ENCODE measurements around the gene NCAPD3. TPM values are rescaled to one million over a fixed set of nuclear protein-coding genes. Genes with fewer than 3 reads are reported as not detected.

Gene NCAPD3
- polyA plus RNA-seq, 3 donors = 4.0 to 15.2 (median 6.0) TPM

- no peak for TF ChIP-seq CTCF (IDR thresholded peaks at IDR 0.05)
- H3K27ac ChIP-seq (ENCODE audit: low read depth in 1 of 2, low read length in 2 of 2) = no peak overlapping the region
- H3K4me3 ChIP-seq (replicated peaks in 1 of 3; ENCODE audit: low read depth in 2 of 3, low read length in 3 of 3) = no peak overlapping the region
- peaks cover 72 to 95% of the 10 kb centered on the region in 2 donors for H3K36me3 ChIP-seq (replicated peaks in 1 of 2; ENCODE audit: control insufficient read depth in 1 of 2, insufficient read depth in 2 of 2, low read length in 2 of 2)
- no peak for DNase-seq
- H3K27me3 ChIP-seq (ENCODE audit: control insufficient read depth in 2 of 2, insufficient read depth in 2 of 2, low read length in 2 of 2) = no peaks in the 10 kb centered on the region
- no peak overlapping the region for H3K9ac ChIP-seq (ENCODE audit: insufficient read depth, low read length, poor library complexity, severe bottlenecking)
- intact Hi-C loops (cut with micrococcal nuclease) = no loop called here
- Mint-ChIP-seq H3K4me1 (no peaks in the 10 kb centered on the region), H3K27ac (no peak overlapping the region), H3K36me3 (peaks cover 83 to 95% of the 10 kb centered on the region in 2 donors), H3K27me3 (ENCODE audit: low read depth in 3 of 3) (no peaks in the 10 kb centered on the region), H3K4me3 (no peak overlapping the region), H3K9me3 (no peaks in the 10 kb centered on the region)
- H3K9me3 ChIP-seq (replicated peaks in 1 of 2; ENCODE audit: control insufficient read depth in 1 of 2, insufficient read depth in 1 of 2, low read length in 2 of 2) = no peaks in the 10 kb centered on the region
- no peaks in the 10 kb centered on the region for H3K79me2 ChIP-seq (ENCODE audit: insufficient read depth, low read length)
- H3K4me1 ChIP-seq (ENCODE audit: control insufficient read depth in 1 of 2, insufficient read depth in 2 of 2, low read length in 2 of 2) = no peaks in the 10 kb centered on the region
- no peak overlapping the region for H3K4me2 ChIP-seq (replicated peaks; ENCODE audit: extremely low read depth, low read length, poor library complexity, severe bottlenecking)
- no CpG with 5 or more reads among the region's 6 CpGs for WGBS (ENCODE audit: insufficient coverage)
- H2AFZ ChIP-seq (ENCODE audit: insufficient read depth, low read depth, low read length, poor library complexity, severe bottlenecking) = no peak overlapping the region
- H4K20me1 ChIP-seq (ENCODE audit: insufficient read depth, low read length) = peaks cover 7% of the 10 kb centered on the region
Observed at GRCh38 chr11:134240592-134240991, 16.8 kb upstream of the NCAPD3 start.

GRCh38 chr11:134238956-134239355, 15.2 kb upstream of the NCAPD3 start:
- Mint-ChIP-seq H3K27me3 (ENCODE audit: low read depth in 3 of 3) (no peaks in the 10 kb centered on the region), H3K9me3 (no peaks in the 10 kb centered on the region), H3K4me3 (no peak overlapping the region), H3K27ac (peak overlapping the region in 1 of 7 donors; percentile 3), H3K36me3 (peaks cover 79 to 93% of the 10 kb centered on the region in 2 donors), H3K4me1 (no peaks in the 10 kb centered on the region)
- H3K4me3 ChIP-seq (replicated peaks in 1 of 3; ENCODE audit: low read depth in 2 of 3, low read length in 3 of 3) = no peak overlapping the region
- H3K27me3 ChIP-seq (ENCODE audit: control insufficient read depth in 2 of 2, insufficient read depth in 2 of 2, low read length in 2 of 2) = no peaks in the 10 kb centered on the region
- H3K36me3 ChIP-seq (replicated peaks in 1 of 2; ENCODE audit: control insufficient read depth in 1 of 2, insufficient read depth in 2 of 2, low read length in 2 of 2) = peaks cover 66 to 91% of the 10 kb centered on the region in 2 donors
- 100% methylated on average over 1 of the region's 5 CpGs for whole genome bisulfite sequencing (ENCODE audit: insufficient coverage)
- no peak for DNase-seq
- no peak overlapping the region for H3K9ac ChIP-seq (ENCODE audit: insufficient read depth, low read length, poor library complexity, severe bottlenecking)
- no peak overlapping the region for H3K27ac ChIP-seq (ENCODE audit: low read depth in 1 of 2, low read length in 2 of 2)
- H3K79me2 ChIP-seq (ENCODE audit: insufficient read depth, low read length) = peaks cover 3% of the 10 kb centered on the region
- no peaks in the 10 kb centered on the region for H3K4me1 ChIP-seq (ENCODE audit: control insufficient read depth in 1 of 2, insufficient read depth in 2 of 2, low read length in 2 of 2)
- H4K20me1 ChIP-seq (ENCODE audit: insufficient read depth, low read length) = peaks cover 18% of the 10 kb centered on the region
- TF ChIP-seq CTCF (IDR thresholded peaks at IDR 0.05) = no peak
- H3K9me3 ChIP-seq (replicated peaks in 1 of 2; ENCODE audit: control insufficient read depth in 1 of 2, insufficient read depth in 1 of 2, low read length in 2 of 2) = no peaks in the 10 kb centered on the region
- H3K4me2 ChIP-seq (replicated peaks; ENCODE audit: extremely low read depth, low read length, poor library complexity, severe bottlenecking) = no peak overlapping the region
- intact Hi-C loops (cut with micrococcal nuclease) = no loop called here
- H2AFZ ChIP-seq (ENCODE audit: insufficient read depth, low read depth, low read length, poor library complexity, severe bottlenecking) = no peak overlapping the region

All from CD14-positive monocyte (primary cell).